Fibroblast of lung (primary cell): ENCODE results near the gene MYO18A.
"Not testable (repeated sequence)": the region's sequence is repeated elsewhere in the genome, so short reads cannot be mapped to it uniquely, and the experiment has no call there.

Experiments
- CTCF ChIP-seq, 2 donors: IDR thresholded peaks in 1 of 2; conservative IDR thresholded peaks in 1 of 2; 1 replicate in 1 of 2; 2 replicates in 1 of 2; pipeline ENCODE4 v1.5.1; 2011 to 2012; ENCODE audit warnings: low read length in 2 of 2, control low read depth in 1 of 2, inconsistent platforms in 1 of 2, low read depth in 1 of 2, mild to moderate bottlenecking in 1 of 2
- EZH2 ChIP-seq: IDR thresholded peaks from 2 replicates; pipeline ENCODE4 v1.5.1; 2012; ENCODE audit warnings: low read length, control low read depth, mild to moderate bottlenecking; ENCODE audit errors: missing control alignments

GRCh38 chr17:29088782-29089181 lies 91.4 kb downstream of the MYO18A start:
- TF ChIP-seq CTCF (conservative IDR thresholded peaks at IDR 0.05 in 1 of 2, IDR thresholded peaks at IDR 0.05 in 1 of 2; ENCODE audit: low read depth in 1 of 2, low read length in 2 of 2); EZH2: not testable (repeated sequence)
